ENCODE results near the gene WDR93.
A peak's percentile ranks its signal among the peaks of the same experiment; 100 is the strongest.

Gene WDR93

DNA sequence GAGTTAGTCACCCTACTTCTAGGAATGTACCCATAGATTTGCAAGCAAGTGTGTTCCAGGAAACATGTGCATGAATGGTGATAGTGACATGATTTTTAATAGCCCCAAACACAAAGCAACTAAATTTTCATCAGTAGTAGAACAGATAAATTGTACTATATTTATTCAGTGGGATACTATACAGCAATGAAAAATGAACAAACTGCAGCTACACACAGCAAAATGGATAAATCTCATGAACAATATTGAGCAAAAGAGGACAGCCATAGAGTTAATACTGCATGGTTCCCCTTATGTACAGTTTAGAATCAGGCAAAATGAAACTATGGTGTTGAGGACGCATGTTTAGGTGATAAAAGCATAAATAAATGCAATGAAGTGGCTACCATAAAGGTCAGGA, 34.5 kb downstream of the WDR93 start:
- no peak overlapping the region for H3K27ac ChIP-seq
- TF ChIP-seq CTCF (IDR thresholded peaks at IDR 0.05) (no peak), ZFX (IDR thresholded peaks at IDR 0.05; ENCODE audit: borderline replicate concordance) (no peak)

- H3K27ac ChIP-seq: no peak overlapping the region
- TF ChIP-seq CTCF (IDR thresholded peaks at IDR 0.05) (no peak), ZFX (IDR thresholded peaks at IDR 0.05; ENCODE audit: borderline replicate concordance) (no peak)
Measured at GRCh38 chr15:89728254-89728653, 37.6 kb downstream of the WDR93 start.

DNA sequence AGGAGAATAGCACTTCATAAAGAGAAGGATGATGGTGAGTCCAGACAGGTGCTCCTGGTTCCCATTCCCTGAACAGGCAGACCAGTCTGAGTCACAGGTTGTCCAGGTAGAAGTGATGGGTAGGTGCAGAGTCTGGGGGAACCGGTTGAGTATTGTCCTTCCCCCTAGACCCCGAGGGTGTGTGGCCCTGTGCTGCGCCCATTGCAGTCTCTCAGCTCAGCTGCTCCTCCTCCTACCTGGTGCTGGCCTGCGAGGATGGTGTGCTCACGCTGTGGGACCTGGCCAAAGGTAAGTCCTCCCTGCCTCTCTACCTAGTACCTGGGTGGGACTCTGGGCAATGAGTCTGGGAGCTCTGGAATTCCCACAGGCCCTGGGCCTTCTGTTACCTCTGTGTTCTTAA, 40.7 kb downstream of the WDR93 start:
- no peak overlapping the region for H3K27ac ChIP-seq
- TF ChIP-seq ZFX (IDR thresholded peaks at IDR 0.05; ENCODE audit: borderline replicate concordance) (no peak), CTCF (IDR thresholded peaks at IDR 0.05) (no peak)

GRCh38 chr15:89732451-89733172, 42.0 kb downstream of the WDR93 start:
- H3K27ac ChIP-seq: no peak overlapping the region
- TF ChIP-seq ZFX (IDR thresholded peaks at IDR 0.05; ENCODE audit: borderline replicate concordance) (no peak), CTCF (IDR thresholded peaks at IDR 0.05) (no peak)

DNA sequence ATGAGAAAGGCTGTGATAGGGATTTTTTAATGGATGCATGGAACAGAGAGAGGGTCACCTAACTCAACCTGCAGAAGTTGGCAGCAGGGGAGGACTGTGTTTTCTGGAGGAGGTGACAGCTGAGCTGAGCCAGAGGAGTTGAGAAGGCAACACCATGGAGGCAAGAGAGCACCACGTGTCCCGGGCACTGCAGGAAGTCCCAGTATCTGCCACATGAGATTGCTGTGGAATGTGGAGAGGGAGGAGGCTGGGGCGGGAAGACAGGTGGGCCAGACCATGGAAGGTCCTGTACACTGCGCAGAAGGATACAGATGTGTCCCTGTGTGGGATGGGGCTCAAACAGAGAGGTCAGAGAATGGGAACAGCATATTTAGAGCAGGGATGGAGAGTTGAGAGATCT, 45.2 kb downstream of the WDR93 start:
- TF ChIP-seq CTCF (IDR thresholded peaks at IDR 0.05) (no peak), ZFX (IDR thresholded peaks at IDR 0.05; ENCODE audit: borderline replicate concordance) (no peak)
- no peak overlapping the region for H3K27ac ChIP-seq

GRCh38 chr15:89740137-89740536, 49.5 kb downstream of the WDR93 start:
- no peak overlapping the region for H3K27ac ChIP-seq
- peak; percentile 91 for TF ChIP-seq CTCF (IDR thresholded peaks at IDR 0.05)
- TF ChIP-seq ZFX (IDR thresholded peaks at IDR 0.05; ENCODE audit: borderline replicate concordance): no peak

DNA sequence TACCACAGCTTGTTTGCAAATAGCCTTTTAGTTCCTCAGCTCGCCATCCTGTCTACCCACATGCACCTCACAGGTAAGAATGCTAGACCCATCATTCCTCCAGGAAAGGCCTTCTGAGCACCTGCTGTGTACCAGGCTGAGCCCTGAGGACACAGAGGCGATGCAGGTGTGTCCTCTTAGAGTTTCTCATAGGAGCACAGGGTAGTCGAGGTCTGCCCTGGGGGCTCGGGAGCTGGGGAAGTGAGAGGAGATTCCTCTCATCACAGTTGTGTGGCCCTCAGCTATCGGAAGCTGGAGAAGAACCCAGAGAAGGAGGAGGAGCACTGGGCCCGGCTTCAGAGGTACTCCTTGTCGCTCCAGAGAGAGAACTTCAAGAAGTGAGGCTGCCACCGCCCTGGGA, 52.4 kb downstream of the WDR93 start:
- no peak for TF ChIP-seq CTCF (IDR thresholded peaks at IDR 0.05)
- TF ChIP-seq ZFX (IDR thresholded peaks at IDR 0.05; ENCODE audit: borderline replicate concordance): no peak
- no peak overlapping the region for H3K27ac ChIP-seq
